Neuronal stem cell (in vitro differentiated cells): ENCODE results near the gene EME1.

ENCODE experiments used
- DNase-seq: peaks from one replicate; pipeline ENCODE4 v3.0.0-alpha.2; 2013; ENCODE audit warnings: low spot score
- H2AFZ ChIP-seq: one replicate; pipeline ENCODE4 v1.6.1; 2013; ENCODE audit warnings: mild to moderate bottlenecking, low read length, inconsistent platforms
- H2AK5ac ChIP-seq: 2 replicates; pipeline ENCODE4 v1.6.1; 2013; ENCODE audit warnings: low read depth, mild to moderate bottlenecking, inconsistent platforms, low read length, moderate library complexity, mixed read lengths
- H2BK120ac ChIP-seq: 2 replicates; pipeline ENCODE4 v1.6.1; 2013; ENCODE audit warnings: low read depth, mild to moderate bottlenecking, inconsistent platforms, low read length, moderate library complexity, mixed read lengths
- H2BK12ac ChIP-seq: one replicate; pipeline ENCODE4 v1.6.1; 2013; ENCODE audit warnings: low read length, inconsistent platforms
- H2BK15ac ChIP-seq: 2 replicates; pipeline ENCODE4 v1.6.1; 2013; ENCODE audit warnings: mild to moderate bottlenecking, low read length, inconsistent platforms, mixed read lengths
- H2BK5ac ChIP-seq: one replicate; pipeline ENCODE4 v1.6.1; 2013; ENCODE audit warnings: inconsistent platforms, mild to moderate bottlenecking, low read length, moderate library complexity
- H3K14ac ChIP-seq: one replicate; pipeline ENCODE4 v1.6.1; 2013; ENCODE audit warnings: low read length, inconsistent platforms
- H3K18ac ChIP-seq: 2 replicates; pipeline ENCODE4 v1.6.1; 2013; ENCODE audit warnings: low read length, inconsistent platforms
- H3K23ac ChIP-seq: 2 replicates; pipeline ENCODE4 v1.6.1; 2013; ENCODE audit warnings: low read depth, mild to moderate bottlenecking, mixed read lengths, low read length, inconsistent platforms; ENCODE audit not compliant: poor library complexity
- H3K27ac ChIP-seq: replicated peaks from 3 replicates; pipeline ENCODE4 v1.5.1; 2013; ENCODE audit warnings: low read length, inconsistent platforms
- H3K27me3 ChIP-seq, 3 experiments: 2 replicates each; pipeline ENCODE4 v1.6.1; 2013; ENCODE audit warnings: low read length in 3 of 3, mild to moderate bottlenecking in 2 of 3, inconsistent platforms in 1 of 3, low read depth in 1 of 3, mixed read lengths in 1 of 3, moderate library complexity in 1 of 3; ENCODE audit not compliant: control insufficient read depth in 3 of 3, insufficient read depth in 3 of 3
- H3K36me3 ChIP-seq, 2 donors: replicated peaks in 1 of 2; 2 replicates each; pipeline ENCODE4 v1.6.1; 2013; ENCODE audit warnings: low read length in 2 of 2; ENCODE audit not compliant: control insufficient read depth in 2 of 2, insufficient read depth in 2 of 2
- H3K4ac ChIP-seq: 2 replicates; pipeline ENCODE4 v1.6.1; 2013; ENCODE audit warnings: inconsistent platforms, mild to moderate bottlenecking, low read length, moderate library complexity
- H3K4me1 ChIP-seq, 2 donors: 1 replicate in 1 of 2; 2 replicates in 1 of 2; pipeline ENCODE4 v1.6.1; 2013; ENCODE audit warnings: low read length in 2 of 2, low read depth in 1 of 2; ENCODE audit not compliant: control insufficient read depth in 2 of 2, insufficient read depth in 1 of 2
- H3K4me2 ChIP-seq: one replicate; pipeline ENCODE4 v1.6.1; 2013; ENCODE audit warnings: mild to moderate bottlenecking, low read length, inconsistent platforms; ENCODE audit not compliant: insufficient read depth, poor library complexity, severe bottlenecking
- H3K4me3 ChIP-seq, 2 donors: 2 replicates each; pipeline ENCODE4 v1.5.1; 2013; ENCODE audit warnings: low read length in 2 of 2, mild to moderate bottlenecking in 2 of 2, inconsistent platforms in 1 of 2, moderate library complexity in 1 of 2
- H3K79me1 ChIP-seq: one replicate; pipeline ENCODE4 v1.6.1; 2013; ENCODE audit warnings: low read depth, mild to moderate bottlenecking, inconsistent platforms, low read length, moderate library complexity
- H3K9ac ChIP-seq: one replicate; pipeline ENCODE4 v1.6.1; 2013; ENCODE audit warnings: mild to moderate bottlenecking, low read depth, low read length, inconsistent platforms; ENCODE audit not compliant: poor library complexity
- H3K9me3 ChIP-seq, 2 donors: replicated peaks in 1 of 2; 2 replicates each; pipeline versions ENCODE3 to v1.6.1; 2013; ENCODE audit warnings: low read length in 2 of 2, mild to moderate bottlenecking in 2 of 2, inconsistent platforms in 1 of 2, low read depth in 1 of 2, mixed read lengths in 1 of 2, moderate library complexity in 1 of 2; ENCODE audit not compliant: control insufficient read depth in 2 of 2, insufficient read depth in 1 of 2
- H4K8ac ChIP-seq: one replicate; pipeline ENCODE4 v1.6.1; 2013; ENCODE audit warnings: low read depth, mild to moderate bottlenecking, inconsistent platforms, low read length, moderate library complexity
- H4K91ac ChIP-seq: one replicate; pipeline ENCODE4 v1.6.1; 2013; ENCODE audit warnings: low read length, low read depth, mild to moderate bottlenecking, inconsistent platforms; ENCODE audit not compliant: poor library complexity
- WGBS, 2 donors: extraction: QIAGEN DNeasy Blood & Tissue Kit; methylation state at CpG; one replicate each; pipeline ENCODE4 v1.1.7; 2013; ENCODE audit warnings: missing lambda C conversion rate in 2 of 2, mixed read lengths in 1 of 2; ENCODE audit not compliant: insufficient read length in 2 of 2, insufficient replicate concordance in 1 of 2; ENCODE audit errors: extremely low coverage in 2 of 2; 5-methylcytosine and 5-hydroxymethylcytosine counted together

EME1 gene

DNA sequence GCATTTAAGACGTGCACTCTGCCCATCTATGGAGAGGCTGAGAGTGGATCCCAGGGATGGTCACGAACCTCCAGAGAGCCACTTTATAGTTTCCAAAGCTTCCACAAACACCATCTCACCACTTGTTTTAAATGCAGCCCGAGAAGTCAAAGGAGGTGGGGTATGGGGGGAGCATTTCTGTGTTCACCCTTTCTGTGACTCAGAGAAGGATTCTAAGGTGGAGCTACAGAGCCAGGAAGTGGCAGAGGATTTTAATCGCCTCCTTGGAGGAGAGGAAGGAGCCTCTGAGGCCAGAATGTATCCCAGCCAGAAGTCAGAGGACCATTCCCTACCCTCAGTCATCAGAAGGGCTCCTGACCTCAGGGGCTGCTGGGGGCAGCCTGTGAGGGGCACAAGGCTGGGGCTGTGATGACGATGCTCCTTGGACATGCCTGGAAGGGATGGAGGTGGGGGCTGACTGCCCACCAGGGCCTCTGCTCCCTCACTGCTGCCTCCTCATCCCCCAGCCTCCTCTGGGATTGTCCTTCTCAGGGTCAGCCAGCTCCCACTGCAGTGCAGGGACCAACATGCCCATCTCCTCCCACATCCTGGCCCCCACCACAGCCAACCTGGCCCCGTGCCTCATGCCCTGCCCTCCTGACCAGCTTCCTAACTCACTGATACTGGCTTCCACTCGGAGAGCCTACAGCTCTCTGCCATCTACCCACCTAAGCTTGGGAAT is 24.3 kb upstream of the EME1 start:
- H2AFZ ChIP-seq = no peak overlapping the region
- H3K14ac ChIP-seq = peak overlapping the region; percentile 31
- no peak for DNase-seq
- peak overlapping the region; percentile 30 for H2BK12ac ChIP-seq
- H2BK5ac ChIP-seq = no peak overlapping the region
- no peak overlapping the region for H3K4ac ChIP-seq
- H3K4me3 ChIP-seq = no peak overlapping the region
- peak overlapping the region; percentile 77 for H2AK5ac ChIP-seq
- no peak overlapping the region for H3K4me2 ChIP-seq
- no CpG with 5 or more reads among the region's 7 CpGs for WGBS, 2 donors
- H3K36me3 ChIP-seq = peaks cover 12 to 23% of the 10 kb centered on the region in 2 donors
- H3K79me1 ChIP-seq = peaks cover 14% of the 10 kb centered on the region
- H3K23ac ChIP-seq = peak overlapping the region; percentile 86
- peaks cover 15 to 21% of the 10 kb centered on the region in 2 donors for H3K4me1 ChIP-seq
- H4K8ac ChIP-seq = peak overlapping the region; percentile 50
- H3K27me3 ChIP-seq = peaks cover 0 to 13% (median 8%) of the 10 kb centered on the region in 3 experiments
- H4K91ac ChIP-seq = no peak overlapping the region
- peaks cover 0 to 2% of the 10 kb centered on the region in 2 donors for H3K9me3 ChIP-seq
- peak overlapping the region; percentile 74 for H3K9ac ChIP-seq
- H3K27ac ChIP-seq = no peak overlapping the region
- no peak overlapping the region for H2BK120ac ChIP-seq
- H3K18ac ChIP-seq = peak overlapping the region; percentile 89
- no peak overlapping the region for H2BK15ac ChIP-seq

GRCh38 chr17:50349243-50349600 is 23.8 kb upstream of the EME1 start:
- Histone ChIP-seq H2BK12ac (peak overlapping the region; percentile 30), H2BK120ac (no peak overlapping the region), H3K9ac (no peak overlapping the region), H3K18ac (peak overlapping the region; percentile 89), H3K4me1 (peaks cover 15 to 21% of the 10 kb centered on the region in 2 donors), H2AFZ (no peak overlapping the region), H3K27ac (no peak overlapping the region), H2BK15ac (no peak overlapping the region), H3K4ac (no peak overlapping the region), H3K23ac (peak overlapping the region; percentile 86), H3K36me3 (peaks cover 18 to 28% of the 10 kb centered on the region in 2 donors), H2AK5ac (peak overlapping the region; percentile 77), H3K9me3 (peaks cover 0 to 2% of the 10 kb centered on the region in 2 donors), H4K8ac (no peak overlapping the region), H3K27me3 (peaks cover 0 to 13% (median 8%) of the 10 kb centered on the region in 3 experiments), H4K91ac (no peak overlapping the region), H3K4me2 (no peak overlapping the region), H2BK5ac (no peak overlapping the region), H3K14ac (peak overlapping the region; percentile 31), H3K79me1 (peaks cover 17% of the 10 kb centered on the region), H3K4me3 (no peak overlapping the region)
- WGBS, 2 donors = no CpG with 5 or more reads among the region's 5 CpGs
- DNase-seq = no peak

DNA sequence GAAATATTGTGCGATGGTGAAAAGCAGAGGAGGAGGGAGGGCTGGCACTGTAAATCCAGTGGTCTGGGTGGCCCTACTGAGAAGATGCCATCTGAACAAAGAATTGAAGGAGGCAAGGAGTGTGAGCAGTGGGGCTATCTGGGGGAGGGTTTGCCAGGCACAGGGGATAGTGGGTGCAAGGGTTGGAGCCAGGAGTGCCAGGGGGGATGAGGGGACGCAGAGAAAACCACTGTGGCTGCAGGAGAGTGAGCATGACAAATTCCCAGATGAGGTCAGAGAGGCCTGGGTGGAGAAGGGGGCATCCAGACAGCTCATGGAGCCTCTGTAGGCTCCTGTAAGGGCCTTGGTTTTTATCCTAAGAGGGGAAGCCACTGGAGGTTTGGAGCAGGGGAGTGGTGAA is 22.3 kb upstream of the EME1 start:
- 100% methylated on average over 1 of the region's 2 CpGs; no CpG with 5 or more reads in 1 of the 2 donors for WGBS, 2 donors

DNA sequence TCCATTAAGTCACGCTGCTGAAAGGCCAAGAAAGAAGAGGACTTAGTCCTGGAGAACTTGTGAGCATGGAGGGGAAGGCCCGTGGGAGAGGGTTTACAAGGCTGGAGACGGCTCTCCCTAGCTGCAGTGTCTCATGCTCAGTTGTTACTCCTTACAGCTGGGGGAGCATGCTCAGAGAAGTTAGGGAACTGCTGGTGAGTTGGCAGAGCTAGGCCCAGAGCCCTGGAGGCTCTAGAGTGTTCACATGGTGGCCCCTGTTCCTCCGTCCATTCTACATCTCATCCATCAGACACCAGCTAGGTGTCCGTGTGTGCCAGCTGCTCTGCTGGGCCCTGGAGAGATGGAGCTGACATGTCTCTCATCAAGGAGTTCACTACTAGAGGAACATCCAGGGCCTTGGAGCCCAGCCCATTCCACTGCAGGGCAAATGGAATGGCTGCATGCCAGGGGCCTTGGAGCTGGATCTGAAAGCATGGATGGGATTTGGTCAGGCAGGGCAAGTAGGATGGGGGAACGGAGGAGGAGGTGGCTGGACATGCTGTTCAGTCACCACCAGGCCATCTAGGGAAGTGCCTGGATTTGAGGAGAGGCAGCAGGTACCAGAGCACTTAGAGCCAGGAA is 20.8 kb upstream of the EME1 start:
- Histone ChIP-seq H2AFZ (no peak overlapping the region), H2BK12ac (no peak overlapping the region), H4K91ac (no peak overlapping the region), H3K27me3 (no peaks in the 10 kb centered on the region), H4K8ac (no peak overlapping the region), H3K4me1 (peaks cover 12% of the 10 kb centered on the region in 2 donors), H3K4me2 (no peak overlapping the region), H3K18ac (no peak overlapping the region), H3K4ac (no peak overlapping the region), H3K23ac (no peak overlapping the region), H3K14ac (no peak overlapping the region), H2BK120ac (no peak overlapping the region), H3K9me3 (no peaks in the 10 kb centered on the region), H2BK15ac (no peak overlapping the region), H3K27ac (no peak overlapping the region), H3K4me3 (no peak overlapping the region), H3K9ac (peak overlapping the region; percentile 54), H3K36me3 (peaks cover 47 to 58% of the 10 kb centered on the region in 2 donors), H2BK5ac (no peak overlapping the region), H3K79me1 (peaks cover 18% of the 10 kb centered on the region), H2AK5ac (no peak overlapping the region)
- no CpG with 5 or more reads among the region's 6 CpGs for WGBS, 2 donors
- DNase-seq = no peak

More for the DNA sequence above, 22.3 kb upstream of the EME1 start:
- H3K79me1 ChIP-seq = peaks cover 18% of the 10 kb centered on the region
- H2BK5ac ChIP-seq = no peak overlapping the region
- no peak for DNase-seq
- peaks cover 33 to 43% of the 10 kb centered on the region in 2 donors for H3K36me3 ChIP-seq
- no peak overlapping the region for H3K4ac ChIP-seq
- H2BK120ac ChIP-seq = no peak overlapping the region
- H3K27ac ChIP-seq = no peak overlapping the region
- H3K9ac ChIP-seq = no peak overlapping the region
- no peak overlapping the region for H3K14ac ChIP-seq
- H3K23ac ChIP-seq = no peak overlapping the region
- H3K9me3 ChIP-seq = no peaks in the 10 kb centered on the region
- no peak overlapping the region for H2AFZ ChIP-seq
- H2BK12ac ChIP-seq = no peak overlapping the region
- H3K27me3 ChIP-seq = no peaks in the 10 kb centered on the region
- no peak overlapping the region for H4K8ac ChIP-seq
- H3K4me3 ChIP-seq = no peak overlapping the region
- H3K18ac ChIP-seq = no peak overlapping the region
- no peak overlapping the region for H2BK15ac ChIP-seq
- H2AK5ac ChIP-seq = no peak overlapping the region
- peaks cover 12 to 19% of the 10 kb centered on the region in 2 donors for H3K4me1 ChIP-seq
- no peak overlapping the region for H4K91ac ChIP-seq
- no peak overlapping the region for H3K4me2 ChIP-seq
